GM12878 (cell line): Measurements from ENCODE around the gene SRP68. TPM values are rescaled to one million over a fixed set of nuclear protein-coding genes. Genes with fewer than 3 reads are reported as not detected.

ENCODE experiments used
- ATAC-seq: fragments of 200-7000 bp; cut with Tn5 transposase; 3 replicates; pipeline ENCODE4 v1.9.1; 2020; ENCODE audit warnings: mild to moderate bottlenecking, moderate library complexity
- BruUV-seq: library from RNA; stranded (reverse); fragments of 400-500 nt; replicated peaks from 2 replicates; lab custom pipeline; 2021; lab: Mats Ljungman, UMichigan
- CTCF ChIA-PET: fragments of 300-600 bp; sonication (Branson Sonifier 250); formaldehyde crosslinking; extraction: SDS; loops from one replicate; lab custom pipeline; 2021; ENCODE audit warnings: inconsistent platforms; lab: Yijun Ruan, JAX
- POLR2A ChIA-PET: fragments of 350-600 bp; formaldehyde crosslinking; extraction: SDS; loops from one replicate; lab custom pipeline; 2021; ENCODE audit warnings: inconsistent platforms; lab: Charles Lee
- RAD21 ChIA-PET: fragments of 300-600 bp; sonication (Branson Sonifier 250); formaldehyde crosslinking; loops from one replicate; lab custom pipeline; 2023; ENCODE audit warnings: antibody characterized with exemption; ENCODE audit not compliant: unreplicated experiment; lab: Charles Lee
- SMC1A ChIA-PET: fragments of 300-600 bp; sonication (Branson Sonifier 250); formaldehyde crosslinking; loops from one replicate; lab custom pipeline; 2023; ENCODE audit not compliant: unreplicated experiment, uncharacterized antibody; lab: Charles Lee
- DNase-seq: peaks from one replicate; pipeline ENCODE4 v3.0.0-alpha.2; 2011; ENCODE audit warnings: low read depth, low spot score
- FAIRE-seq: peaks from 3 replicates; lab custom pipeline; 2011; peaks lifted over from hg19 to GRCh38; lab: Jason Lieb, UNC
- H2AFZ ChIP-seq: 2 replicates; pipeline ENCODE4 v1.6.0; 2011; ENCODE audit warnings: low read depth, low read length, control low read depth; ENCODE audit not compliant: control insufficient read depth
- H3K27ac ChIP-seq: 2 replicates; pipeline ENCODE4 v1.5.1; 2011; ENCODE audit warnings: control low read depth; ENCODE audit not compliant: control insufficient read depth, insufficient read depth
- H3K27me3 ChIP-seq, 2 experiments: replicated peaks in 1 of 2; 2 replicates each; pipeline versions ENCODE4 v1.6.0 to v1.6.1; 2011; ENCODE audit warnings: low read length in 1 of 2; ENCODE audit not compliant: control insufficient read depth in 2 of 2, insufficient read depth in 2 of 2
- H3K36me3 ChIP-seq, 2 experiments: 2 replicates each; pipeline ENCODE4 v1.5.1; 2011; ENCODE audit warnings: low read length in 1 of 2; ENCODE audit not compliant: control insufficient read depth in 2 of 2, insufficient read depth in 2 of 2
- H3K4me1 ChIP-seq: 2 replicates; pipeline ENCODE4 v1.6.1; 2011; ENCODE audit warnings: mild to moderate bottlenecking, low read length, moderate library complexity, mixed read lengths; ENCODE audit not compliant: control insufficient read depth, insufficient read depth
- H3K4me2 ChIP-seq: 2 replicates; pipeline ENCODE4 v1.6.0; 2011; ENCODE audit warnings: control low read depth; ENCODE audit not compliant: control insufficient read depth, insufficient read depth
- H3K4me3 ChIP-seq: fragments of 200-600 bp; sonication (generic); 2 replicates; pipeline ENCODE4 v1.5.1; 2016
- H3K79me2 ChIP-seq: 2 replicates; pipeline ENCODE4 v1.6.0; 2011; ENCODE audit warnings: low read length; ENCODE audit not compliant: control insufficient read depth, insufficient read depth
- H3K9ac ChIP-seq: 2 replicates; pipeline ENCODE4 v1.8.0; 2011; ENCODE audit warnings: low read length, control low read depth, mixed read lengths; ENCODE audit not compliant: control insufficient read depth, insufficient read depth
- H3K9me3 ChIP-seq: replicated peaks from 3 replicates; pipeline ENCODE4 v1.5.1; 2011; ENCODE audit warnings: mild to moderate bottlenecking, low read length; ENCODE audit not compliant: control insufficient read depth, insufficient read depth
- H4K20me1 ChIP-seq: 2 replicates; pipeline ENCODE4 v1.6.0; 2011; ENCODE audit not compliant: control insufficient read depth, insufficient read depth
- CBFB ChIP-seq: IDR thresholded peaks from 2 replicates; pipeline ENCODE4 v1.6.1; 2016; ENCODE audit warnings: antibody characterized with exemption, low read depth
- CHD2 ChIP-seq: IDR thresholded peaks from 2 replicates; pipeline ENCODE4 v1.6.1; 2011; ENCODE audit warnings: low read depth, low read length, improper control_type of control experiment, borderline replicate concordance
- HDAC6 ChIP-seq: fragments of 200-600 bp; sonication (generic); IDR thresholded peaks from one replicate; pipeline ENCODE4 v1.8.0; 2017; ENCODE audit warnings: antibody characterized with exemption; ENCODE audit not compliant: unreplicated experiment
- SREBF1 ChIP-seq: IDR thresholded peaks from 2 replicates; pipeline ENCODE4 v1.6.1; 2012; ENCODE audit warnings: mild to moderate bottlenecking, low read length
- TCF7 ChIP-seq: IDR thresholded peaks from 2 replicates; pipeline ENCODE4 v1.6.1; 2014; ENCODE audit warnings: antibody characterized with exemption, borderline replicate concordance
- ZSCAN29 ChIP-seq: fragments of 450-650 bp; IDR thresholded peaks from 2 replicates; pipeline ENCODE4 v1.6.1; 2017; ENCODE audit warnings: mild to moderate bottlenecking, moderate library complexity
- WGBS: methylation state at CpG from one replicate; pipeline ENCODE4 v1.1.6; 2016; ENCODE audit warnings: low lambda C conversion rate; ENCODE audit not compliant: insufficient replicate concordance, insufficient coverage; ENCODE audit errors: missing lambda C conversion rate; 5-methylcytosine and 5-hydroxymethylcytosine counted together
- in situ Hi-C: fragments of 300-500 bp; cut with MboI; formaldehyde crosslinking; loops from 9 replicates; pipeline ENCODE4 v1.14.3; 2018; ENCODE audit warnings: mixed read lengths
- intact Hi-C: fragments of 100-400 bp; cut with micrococcal nuclease; formaldehyde crosslinking; loops from one replicate; pipeline ENCODE4 v1.14.2; 2022; ENCODE audit not compliant: unreplicated experiment
- polyA plus RNA-seq, 11 experiments: library from polyadenylated mRNA; depleted of rRNA in 4 of 11; unstranded in 6 of 11; stranded (reverse) in 5 of 11; fragments of >200 nt; fragmentation: Nextera tagmentation in 4 of 11; fragmentation: Illumina TruSeq in 1 of 11; extraction: Ambion mirVana in 4 of 11; extraction: Trizol in 1 of 11; gene quantifications; 1 replicate in 1 of 11; 2 replicates in 10 of 11; pipeline versions ENCODE4 v1.2.1 to v1.2.3, GENCODE V29; 2011 to 2016; ENCODE audit warnings: inconsistent platforms in 2 of 11, missing spikeins in 2 of 11, low read depth in 1 of 11
- total RNA-seq, 4 experiments: library from RNA; depleted of rRNA in 3 of 4; stranded (reverse); fragments of >200 nt in 3 of 4; fragmentation: Illumina TruSeq in 1 of 4; extraction: Trizol in 1 of 4; gene quantifications; 2 replicates each; pipeline versions ENCODE4 v1.2.1 to v1.2.3, GENCODE V29; 2013 to 2021

SRP68 gene
- total and polyA plus RNA-seq, 10 of the 15 experiments (the other 5 are each of a cell fraction or from before 2014, with no cell fraction given) = 24.7 to 89.7 (median 62.7) TPM

DNA sequence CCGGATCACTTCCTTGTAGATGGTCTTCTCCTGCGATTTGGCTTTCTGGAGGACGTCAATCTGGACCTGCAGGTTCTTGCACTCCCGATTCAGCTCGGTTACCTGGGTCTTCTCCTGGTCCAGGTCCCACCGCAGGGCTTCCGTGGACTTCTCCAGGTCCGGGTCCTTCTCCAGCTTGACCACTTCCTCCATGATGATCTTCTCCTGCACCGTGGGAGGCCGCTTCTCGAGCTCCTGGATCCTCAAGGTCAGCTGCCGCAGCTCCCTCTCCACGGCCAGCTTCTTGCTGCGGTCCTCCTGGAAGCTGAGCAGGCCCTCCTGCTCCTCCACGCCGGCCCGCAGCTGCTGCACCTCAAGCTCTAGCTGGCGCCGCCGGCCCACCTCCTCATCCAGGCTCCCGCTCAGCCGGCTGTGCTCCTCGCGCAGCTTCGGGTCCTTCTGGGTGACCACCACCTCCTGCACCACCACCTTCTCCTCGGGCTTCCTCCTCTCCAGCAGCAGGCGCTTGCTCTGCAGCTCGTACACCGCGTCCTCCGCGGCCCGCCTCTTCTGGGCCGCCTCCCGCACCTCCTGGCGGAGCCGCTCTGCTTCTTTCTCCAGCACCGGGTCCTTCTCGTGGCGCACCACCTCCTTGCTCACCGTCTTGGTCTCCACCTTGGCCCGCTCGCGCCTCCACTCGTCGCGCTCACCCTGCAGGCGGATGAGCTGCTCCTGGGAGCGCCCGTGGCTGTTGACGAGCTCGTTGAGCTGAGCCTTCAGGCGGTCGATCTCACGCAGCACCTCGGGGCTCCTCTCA lies 63.5 kb downstream of the SRP68 start:
- TF ChIP-seq ZSCAN29 (no peak), SREBF1 (no peak), CBFB (no peak), HDAC6 (no peak), TCF7 (no peak), CHD2 (no peak)
- H3K27ac ChIP-seq = no peak overlapping the region
- no TSS peak for BruUV-seq
- SMC1A ChIA-PET = interaction anchor here (10.8 kb wide), 1 partner anchor 103 kb away, joined by 61 read pairs; the partner anchor contains the start of gene MRPL38
- POLR2A ChIA-PET = interaction anchor here (0.5 kb wide), 1 partner anchor 306 kb away, joined by 6 read pairs; no protein-coding TSS in a partner anchor
- no peak overlapping the region for H2AFZ ChIP-seq
- no peaks in the 10 kb centered on the region for H3K36me3 ChIP-seq
- no peaks in the 10 kb centered on the region for H3K79me2 ChIP-seq
- intact Hi-C loops = no loop called here
- no peak for FAIRE-seq
- no peak overlapping the region for H3K4me3 ChIP-seq
- in situ Hi-C loops = loop anchor here (5.0 kb wide), 1 partner anchor 102 kb away; no protein-coding TSS in a partner anchor
- H3K9ac ChIP-seq = no peak overlapping the region
- CTCF ChIA-PET = interaction anchor here (1.2 to 12.8 kb wide), 6 partner anchors 10 to 133 kb away, joined by 3 to 128 read pairs (median 4); partner anchors contain the start of gene MRPL38
- 68% methylated on average over 45 of the region's 56 CpGs for WGBS
- H3K4me1 ChIP-seq = no peaks in the 10 kb centered on the region
- H4K20me1 ChIP-seq = no peaks in the 10 kb centered on the region
- DNase-seq = no peak
- RAD21 ChIA-PET = interaction anchor here (0.8 to 2.2 kb wide), 4 partner anchors 11 to 271 kb away, joined by 3 to 6 read pairs (median 4); no protein-coding TSS in a partner anchor
- no peak for ATAC-seq
- no peaks in the 10 kb centered on the region for H3K27me3 ChIP-seq
- no peak overlapping the region for H3K4me2 ChIP-seq
- H3K9me3 ChIP-seq = no peaks in the 10 kb centered on the region
